ENCODE results near the gene MAPKAPK2. TPM values are rescaled to one million over a fixed set of nuclear protein-coding genes. Genes with fewer than 3 reads are reported as not detected.

The MAPKAPK2 gene
- total and polyA plus RNA-seq, 2 donors, result 36.4 to 72.3 TPM

DNA sequence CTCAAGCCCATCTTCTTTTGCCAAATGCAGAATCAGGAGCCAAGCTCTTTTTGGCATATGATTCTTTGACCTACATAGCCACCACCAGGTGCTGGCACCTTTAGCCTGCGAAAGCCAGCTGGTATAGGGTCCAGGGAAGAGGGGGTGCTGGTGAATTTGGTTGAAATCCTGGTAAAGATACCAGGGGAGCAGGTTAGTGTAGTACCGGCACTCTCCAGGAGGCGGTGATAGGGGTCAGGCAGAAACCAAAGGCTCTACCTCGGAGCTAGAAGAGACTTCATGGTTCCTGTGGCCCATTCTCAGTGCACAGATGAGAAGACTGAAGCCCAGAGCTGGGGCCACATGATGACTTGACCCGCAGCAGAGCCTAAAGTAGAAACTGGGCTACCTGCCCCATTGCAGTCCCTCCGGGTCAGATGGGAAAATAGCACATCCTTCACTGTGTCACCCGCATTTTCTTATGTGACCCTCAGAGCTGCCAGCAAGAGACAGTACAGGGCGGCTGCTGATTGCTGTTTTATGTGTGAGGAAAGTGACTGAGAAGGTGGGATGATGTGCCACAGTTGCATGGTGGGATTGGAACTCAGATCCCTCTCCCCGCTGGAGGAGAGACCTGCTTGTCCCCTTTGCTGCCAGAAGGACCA lies 49.9 kb downstream of the MAPKAPK2 start:
- H3K9me3 ChIP-seq (ENCODE audit: control insufficient read depth in 2 of 2, insufficient read depth in 1 of 2, low read length in 1 of 2), result peaks cover 0 to 3% of the 10 kb centered on the region in 2 donors
- WGBS, result 79% methylated on average over 9 of the region's 9 CpGs
- peak overlapping the region in 1 of 2 donors; percentile 3 for H3K27ac ChIP-seq (ENCODE audit: low read depth in 1 of 2, low read length in 1 of 2)
- peak in 3 of 9 donors; percentile 46 to 72 (median 65) for DNase-seq (ENCODE audit: low read depth in 6 of 9, low spot score in 9 of 9)
- no peak overlapping the region for H3K4me3 ChIP-seq (ENCODE audit: low read length in 2 of 2)
- H3K4me1 ChIP-seq (ENCODE audit: control insufficient read depth in 2 of 2, insufficient read depth in 2 of 2, low read length in 2 of 2), result peaks cover 36 to 52% of the 10 kb centered on the region in 2 donors
- H3K27me3 ChIP-seq (ENCODE audit: control insufficient read depth in 2 of 2, insufficient read depth in 1 of 2, low read length in 1 of 2), result no peaks in the 10 kb centered on the region
- H3K36me3 ChIP-seq (ENCODE audit: control insufficient read depth in 2 of 2, insufficient read depth in 2 of 2, low read length in 1 of 2), result peaks cover 43 to 49% of the 10 kb centered on the region in 2 donors

GRCh38 chr1:206735553-206736031 lies 50.9 kb downstream of the MAPKAPK2 start:
- no peak overlapping the region for H3K4me3 ChIP-seq (ENCODE audit: low read length in 2 of 2)
- H3K27me3 ChIP-seq (ENCODE audit: control insufficient read depth in 2 of 2, insufficient read depth in 1 of 2, low read length in 1 of 2), result no peaks in the 10 kb centered on the region
- peaks cover 0 to 3% of the 10 kb centered on the region in 2 donors for H3K9me3 ChIP-seq (ENCODE audit: control insufficient read depth in 2 of 2, insufficient read depth in 1 of 2, low read length in 1 of 2)
- H3K27ac ChIP-seq (ENCODE audit: low read depth in 1 of 2, low read length in 1 of 2), result no peak overlapping the region
- peaks cover 37 to 56% of the 10 kb centered on the region in 2 donors for H3K4me1 ChIP-seq (ENCODE audit: control insufficient read depth in 2 of 2, insufficient read depth in 2 of 2, low read length in 2 of 2)
- 81% methylated on average over 5 of the region's 5 CpGs for WGBS
- no peak for DNase-seq (ENCODE audit: low read depth in 6 of 9, low spot score in 9 of 9)
- peaks cover 33 to 39% of the 10 kb centered on the region in 2 donors for H3K36me3 ChIP-seq (ENCODE audit: control insufficient read depth in 2 of 2, insufficient read depth in 2 of 2, low read length in 1 of 2)

DNA sequence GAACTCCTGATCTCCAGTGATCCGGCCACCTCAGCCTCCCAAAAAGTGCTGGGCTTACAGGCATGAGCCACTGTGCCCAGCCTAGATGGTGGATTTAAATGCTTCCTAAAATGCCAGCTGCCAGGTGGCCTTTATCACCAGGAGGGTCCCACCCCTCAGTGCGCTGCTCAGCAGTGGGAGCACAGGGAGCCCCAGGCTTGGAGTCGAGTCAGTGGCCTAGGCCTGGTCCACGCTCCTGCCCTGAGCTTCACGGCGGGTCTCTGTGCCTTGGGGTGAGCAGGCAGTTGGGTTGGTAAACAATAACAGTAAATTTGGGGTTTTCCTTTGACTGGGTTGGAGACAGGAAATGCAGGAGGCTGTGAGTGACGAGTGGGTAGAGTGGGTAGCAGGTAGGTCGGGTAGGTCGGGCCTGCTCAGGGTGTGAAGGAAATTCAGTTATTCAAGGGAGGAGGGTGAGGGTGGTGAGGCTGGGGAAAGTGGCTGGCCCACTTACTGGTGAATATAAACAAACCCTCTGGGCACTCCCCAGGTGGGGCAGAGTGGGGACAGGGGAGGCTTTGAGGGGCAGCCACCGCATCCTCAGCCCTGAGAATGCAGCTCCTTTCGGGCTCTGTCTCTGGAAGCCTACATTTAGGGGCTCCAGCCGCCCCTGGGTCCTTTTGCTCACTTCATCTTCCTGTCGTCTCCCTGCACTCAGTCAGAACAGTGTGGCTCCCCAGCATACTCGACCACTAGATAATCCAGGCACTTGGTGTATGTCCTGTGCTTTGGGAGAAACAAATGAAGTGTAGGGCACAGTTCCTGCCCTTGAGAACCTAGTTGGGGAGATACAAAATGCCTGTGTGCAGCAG lies 52.4 kb downstream of the MAPKAPK2 start:
- Histone ChIP-seq H3K27ac (ENCODE audit: low read depth in 1 of 2, low read length in 1 of 2) (peak overlapping the region; percentile 70 to 91), H3K36me3 (ENCODE audit: control insufficient read depth in 2 of 2, insufficient read depth in 2 of 2, low read length in 1 of 2) (peaks cover 18 to 24% of the 10 kb centered on the region in 2 donors), H3K4me1 (ENCODE audit: control insufficient read depth in 2 of 2, insufficient read depth in 2 of 2, low read length in 2 of 2) (peaks cover 37 to 59% of the 10 kb centered on the region in 2 donors), H3K27me3 (ENCODE audit: control insufficient read depth in 2 of 2, insufficient read depth in 1 of 2, low read length in 1 of 2) (no peaks in the 10 kb centered on the region), H3K4me3 (ENCODE audit: low read length in 2 of 2) (no peak overlapping the region), H3K9me3 (ENCODE audit: control insufficient read depth in 2 of 2, insufficient read depth in 1 of 2, low read length in 1 of 2) (peaks cover 0 to 3% of the 10 kb centered on the region in 2 donors)
- DNase-seq (ENCODE audit: low read depth in 6 of 9, low spot score in 9 of 9), result peak in 3 of 9 donors; percentile 47 to 78 (median 53)
- 47% methylated on average over 14 of the region's 14 CpGs for WGBS

DNA sequence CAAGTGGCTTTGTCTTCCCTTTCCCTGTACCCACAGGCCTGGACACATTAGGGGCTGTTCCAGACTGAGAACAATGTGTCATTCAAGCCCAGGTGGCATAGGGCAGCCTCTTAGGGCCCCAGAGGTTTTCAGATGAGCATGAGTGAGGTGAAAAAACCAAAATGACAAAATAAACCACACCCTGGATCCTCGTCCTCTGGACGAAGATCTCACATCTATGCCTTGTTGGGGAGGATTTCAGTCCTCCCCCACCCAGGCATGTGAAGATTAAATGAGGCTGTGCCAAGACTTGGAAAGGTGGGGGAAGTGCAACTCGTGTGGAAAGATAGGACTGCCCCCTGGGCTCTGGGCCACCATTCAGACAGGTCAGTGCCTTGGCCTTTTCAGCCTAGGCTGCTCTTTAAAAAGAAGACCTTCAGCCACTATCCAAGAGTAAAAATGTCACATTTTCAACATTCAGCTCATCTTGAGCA lies 53.1 kb downstream of the MAPKAPK2 start:
- H3K4me3 ChIP-seq (ENCODE audit: low read length in 2 of 2), result no peak overlapping the region
- WGBS, result 69% methylated on average over 3 of the region's 3 CpGs
- H3K27me3 ChIP-seq (ENCODE audit: control insufficient read depth in 2 of 2, insufficient read depth in 1 of 2, low read length in 1 of 2), result no peaks in the 10 kb centered on the region
- peaks cover 0 to 3% of the 10 kb centered on the region in 2 donors for H3K9me3 ChIP-seq (ENCODE audit: control insufficient read depth in 2 of 2, insufficient read depth in 1 of 2, low read length in 1 of 2)
- peak overlapping the region; percentile 70 to 91 for H3K27ac ChIP-seq (ENCODE audit: low read depth in 1 of 2, low read length in 1 of 2)
- peaks cover 11 to 17% of the 10 kb centered on the region in 2 donors for H3K36me3 ChIP-seq (ENCODE audit: control insufficient read depth in 2 of 2, insufficient read depth in 2 of 2, low read length in 1 of 2)
- peaks cover 37 to 64% of the 10 kb centered on the region in 2 donors for H3K4me1 ChIP-seq (ENCODE audit: control insufficient read depth in 2 of 2, insufficient read depth in 2 of 2, low read length in 2 of 2)
- DNase-seq (ENCODE audit: low read depth in 6 of 9, low spot score in 9 of 9), result no peak

DNA sequence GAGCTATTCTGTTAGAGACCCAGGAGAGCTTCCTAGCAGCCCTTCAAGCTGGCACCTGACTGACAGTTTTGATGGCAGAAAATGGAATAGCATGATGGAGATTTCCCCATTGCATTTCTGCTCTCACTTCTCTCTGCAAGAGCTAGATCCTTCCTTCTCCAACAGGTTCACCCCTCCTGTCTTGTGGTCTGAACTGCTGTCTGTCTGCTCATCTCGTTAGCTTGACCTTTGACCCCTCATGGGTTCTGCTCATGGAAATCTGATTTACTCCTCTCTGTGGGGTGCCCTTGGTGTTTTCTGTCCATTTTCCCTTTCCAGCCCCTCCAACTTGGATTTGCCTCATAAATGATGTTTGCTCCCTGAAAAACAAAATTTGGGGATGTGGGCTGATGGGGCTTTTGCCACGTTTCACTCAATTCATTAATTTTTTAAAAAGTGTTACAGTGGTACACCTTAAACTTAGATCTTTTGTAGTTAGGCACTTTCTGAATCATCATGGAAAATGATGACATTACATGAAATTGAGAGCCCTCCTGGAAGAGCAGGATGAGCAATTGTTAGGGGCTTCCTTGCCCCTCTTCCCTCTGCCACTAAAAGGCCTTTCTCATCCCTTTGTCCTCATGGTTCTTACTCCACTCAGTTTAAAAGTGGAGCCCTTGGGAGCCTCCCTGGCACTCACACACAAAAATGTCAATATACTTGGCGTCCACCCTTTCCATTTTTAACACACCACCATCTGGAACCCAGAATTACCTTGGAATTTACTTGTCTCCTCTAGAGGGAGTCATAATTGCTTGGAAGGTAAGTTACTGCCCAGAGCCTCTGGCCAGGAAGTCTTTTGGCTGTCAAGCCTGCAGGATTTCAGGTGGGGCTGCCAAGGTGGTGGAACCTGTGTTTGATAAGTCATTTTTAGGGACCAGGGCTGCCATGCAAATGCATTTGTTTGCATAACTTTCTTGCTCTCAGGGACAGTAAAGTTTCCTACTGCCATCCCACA lies 54.0 kb downstream of the MAPKAPK2 start:
- peaks cover 2 to 11% of the 10 kb centered on the region in 2 donors for H3K36me3 ChIP-seq (ENCODE audit: control insufficient read depth in 2 of 2, insufficient read depth in 2 of 2, low read length in 1 of 2)
- H3K4me1 ChIP-seq (ENCODE audit: control insufficient read depth in 2 of 2, insufficient read depth in 2 of 2, low read length in 2 of 2), result peaks cover 37 to 70% of the 10 kb centered on the region in 2 donors
- 87% methylated on average over 3 of the region's 3 CpGs for WGBS
- H3K27ac ChIP-seq (ENCODE audit: low read depth in 1 of 2, low read length in 1 of 2), result peak overlapping the region; percentile 67 to 83
- peaks cover 0 to 3% of the 10 kb centered on the region in 2 donors for H3K9me3 ChIP-seq (ENCODE audit: control insufficient read depth in 2 of 2, insufficient read depth in 1 of 2, low read length in 1 of 2)
- no peaks in the 10 kb centered on the region for H3K27me3 ChIP-seq (ENCODE audit: control insufficient read depth in 2 of 2, insufficient read depth in 1 of 2, low read length in 1 of 2)
- no peak overlapping the region for H3K4me3 ChIP-seq (ENCODE audit: low read length in 2 of 2)
- DNase-seq (ENCODE audit: low read depth in 6 of 9, low spot score in 9 of 9), result no peak

DNA sequence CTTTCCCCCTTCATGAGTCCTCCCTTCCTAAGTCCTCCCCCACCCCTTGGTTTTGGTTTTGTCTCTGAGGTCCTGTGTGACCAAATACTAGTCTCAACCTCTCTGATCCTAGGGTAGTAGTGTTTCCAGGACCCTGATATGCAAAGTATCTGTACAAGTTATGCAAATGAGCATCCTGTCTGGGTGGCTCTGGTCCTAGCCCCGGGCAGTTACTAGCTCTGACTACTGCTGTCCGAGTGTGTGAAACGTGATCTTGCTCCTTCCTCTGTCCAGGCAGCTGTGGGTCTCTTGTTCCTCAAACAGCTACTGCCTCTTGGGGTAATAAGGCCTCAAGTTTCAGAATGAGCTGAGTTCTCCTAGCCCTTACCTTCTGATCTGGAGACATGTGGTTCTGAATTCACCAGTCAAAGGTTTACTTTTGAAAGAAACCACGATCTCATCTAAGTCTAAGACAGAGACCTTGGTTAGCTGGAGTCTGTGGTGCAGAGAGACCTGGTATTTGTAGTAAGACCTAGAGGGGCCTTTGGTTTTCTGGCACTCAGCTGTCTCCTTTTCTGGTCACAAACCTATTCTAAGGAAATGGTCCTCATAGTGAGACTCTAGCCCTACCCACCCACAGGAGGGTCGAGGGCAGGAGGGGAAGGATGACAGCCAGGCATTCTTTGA lies 54.8 kb downstream of the MAPKAPK2 start:
- Histone ChIP-seq H3K4me1 (ENCODE audit: control insufficient read depth in 2 of 2, insufficient read depth in 2 of 2, low read length in 2 of 2) (peaks cover 34 to 66% of the 10 kb centered on the region in 2 donors), H3K27me3 (ENCODE audit: control insufficient read depth in 2 of 2, insufficient read depth in 1 of 2, low read length in 1 of 2) (no peaks in the 10 kb centered on the region), H3K4me3 (ENCODE audit: low read length in 2 of 2) (no peak overlapping the region), H3K9me3 (ENCODE audit: control insufficient read depth in 2 of 2, insufficient read depth in 1 of 2, low read length in 1 of 2) (no peaks in the 10 kb centered on the region), H3K36me3 (ENCODE audit: control insufficient read depth in 2 of 2, insufficient read depth in 2 of 2, low read length in 1 of 2) (peaks cover 0 to 6% of the 10 kb centered on the region in 2 donors), H3K27ac (ENCODE audit: low read depth in 1 of 2, low read length in 1 of 2) (peak overlapping the region; percentile 67 to 83)
- DNase-seq (ENCODE audit: low read depth in 6 of 9, low spot score in 9 of 9), result peak in 4 of 9 donors; percentile 27 to 81 (median 44)
- WGBS, result 35% methylated on average over 5 of the region's 5 CpGs

GRCh38 chr1:206741142-206741701 lies 56.5 kb downstream of the MAPKAPK2 start:
- DNase-seq (ENCODE audit: low read depth in 6 of 9, low spot score in 9 of 9), result no peak
- H3K27me3 ChIP-seq (ENCODE audit: control insufficient read depth in 2 of 2, insufficient read depth in 1 of 2, low read length in 1 of 2), result no peaks in the 10 kb centered on the region
- peaks cover 29 to 52% of the 10 kb centered on the region in 2 donors for H3K4me1 ChIP-seq (ENCODE audit: control insufficient read depth in 2 of 2, insufficient read depth in 2 of 2, low read length in 2 of 2)
- no peak overlapping the region for H3K27ac ChIP-seq (ENCODE audit: low read depth in 1 of 2, low read length in 1 of 2)
- over 99% methylated on average over 6 of the region's 6 CpGs for WGBS
- no peak overlapping the region for H3K4me3 ChIP-seq (ENCODE audit: low read length in 2 of 2)
- H3K36me3 ChIP-seq (ENCODE audit: control insufficient read depth in 2 of 2, insufficient read depth in 2 of 2, low read length in 1 of 2), result no peaks in the 10 kb centered on the region
- H3K9me3 ChIP-seq (ENCODE audit: control insufficient read depth in 2 of 2, insufficient read depth in 1 of 2, low read length in 1 of 2), result no peaks in the 10 kb centered on the region

All from thymus (tissue), 11 donors.